Neural progenitor cell (in vitro differentiated cells): ENCODE results near the gene RGCC. TPM values are rescaled to one million over a fixed set of nuclear protein-coding genes. Genes with fewer than 3 reads are reported as not detected.

ENCODE experiments used
- DNase-seq: peaks from one replicate; pipeline ENCODE4 v3.0.0-alpha.2; 2016; ENCODE audit warnings: low spot score
- H2AFZ ChIP-seq: fragments of 200-600 bp; sonication (generic); replicated peaks from 2 replicates; pipeline ENCODE4 v1.6.1; 2016; ENCODE audit warnings: antibody characterized with exemption
- H3F3A ChIP-seq: fragments of 200-600 bp; sonication (generic); 2 replicates; pipeline ENCODE4 v1.6.1; 2016; ENCODE audit warnings: antibody characterized with exemption, low read depth
- H3K27ac ChIP-seq: fragments of 200-600 bp; sonication (generic); 2 replicates; pipeline ENCODE4 v1.5.1; 2016; ENCODE audit warnings: mild to moderate bottlenecking
- H3K27me3 ChIP-seq: fragments of 200-600 bp; sonication (generic); 2 replicates; pipeline ENCODE4 v1.6.1; 2016; ENCODE audit warnings: mild to moderate bottlenecking, moderate library complexity
- H3K36me3 ChIP-seq: fragments of 200-600 bp; sonication (generic); 2 replicates; pipeline ENCODE4 v1.5.1; 2016
- H3K4me1 ChIP-seq: fragments of 200-600 bp; sonication (generic); 2 replicates; pipeline ENCODE4 v1.6.1; 2016; ENCODE audit warnings: mixed run types
- H3K4me2 ChIP-seq: fragments of 200-600 bp; sonication (generic); 2 replicates; pipeline ENCODE4 v1.6.1; 2016
- H3K4me3 ChIP-seq: fragments of 200-600 bp; sonication (generic); 2 replicates; pipeline ENCODE4 v1.5.1; 2016
- H3K79me2 ChIP-seq: fragments of 200-600 bp; sonication (generic); 2 replicates; pipeline ENCODE4 v1.6.1; 2016; ENCODE audit warnings: low read depth
- H3K9ac ChIP-seq: fragments of 200-600 bp; sonication (generic); 2 replicates; pipeline ENCODE4 v1.6.1; 2016
- H3K9me3 ChIP-seq: fragments of 200-600 bp; sonication (generic); 2 replicates; pipeline ENCODE4 v1.5.1; 2016; ENCODE audit warnings: low read depth
- H4K20me1 ChIP-seq: fragments of 200-600 bp; sonication (generic); 2 replicates; pipeline ENCODE4 v1.6.1; 2016; ENCODE audit warnings: low read depth
- H3K27ac Mint-ChIP-seq: 3 replicates; pipeline ENCODE4 v1.8.0; 2021; ENCODE audit warnings: mixed read lengths
- H3K27me3 Mint-ChIP-seq: 2 replicates; pipeline ENCODE4 v1.8.0; 2022; ENCODE audit warnings: low read depth, mild to moderate bottlenecking, inconsistent platforms, moderate library complexity, mixed read lengths; ENCODE audit not compliant: insufficient read depth
- H3K36me3 Mint-ChIP-seq: 3 replicates; pipeline ENCODE4 v1.8.0; 2021; ENCODE audit warnings: mixed read lengths
- H3K4me1 Mint-ChIP-seq: 3 replicates; pipeline ENCODE4 v1.8.0; 2021; ENCODE audit warnings: mixed read lengths
- H3K4me3 Mint-ChIP-seq: 3 replicates; pipeline ENCODE4 v1.8.0; 2021; ENCODE audit warnings: mild to moderate bottlenecking, moderate library complexity, mixed read lengths
- H3K9me3 Mint-ChIP-seq: 3 replicates; pipeline ENCODE4 v1.8.0; 2020; ENCODE audit warnings: mixed read lengths
- CTCF ChIP-seq: fragments of 200-600 bp; sonication (generic); IDR thresholded peaks from 2 replicates; pipeline ENCODE4 v1.5.1; 2017; ENCODE audit warnings: antibody characterized with exemption, mild to moderate bottlenecking
- EZH2 ChIP-seq: fragments of 200-600 bp; sonication (generic); IDR thresholded peaks from 2 replicates; pipeline ENCODE4 v1.6.1; 2017; ENCODE audit warnings: antibody characterized with exemption, mild to moderate bottlenecking, moderate library complexity
- EZH2phosphoT487 ChIP-seq: fragments of 200-600 bp; sonication (generic); IDR thresholded peaks from 2 replicates; pipeline ENCODE4 v1.6.1; 2017; ENCODE audit warnings: antibody characterized with exemption
- total RNA-seq: library from RNA; depleted of rRNA; stranded (reverse); fragments of >200 nt; gene quantifications from 2 replicates; pipeline ENCODE4 v1.2.3, GENCODE V29; 2015; ENCODE audit warnings: low replicate concordance

The RGCC gene
- not detected in 2 replicates for total RNA-seq

GRCh38 chr13:41456768-41457588, at the start of gene RGCC:
Gene RGCC, plus strand, starts transcription at chr13:41457550. Its CDS starts 158 bp downstream, at chr13:41457708.
- no peak within 1 kb of the TSS for H3K9ac ChIP-seq
- Mint-ChIP-seq H3K27me3 (peaks cover 30% of the 10 kb centered on the region), H3K27ac (no peak within 1 kb of the TSS), H3K4me3 (peak within 1 kb of the TSS; percentile 84), H3K36me3 (peaks cover 1% of the 10 kb centered on the region), H3K9me3 (peaks cover 6% of the 10 kb centered on the region), H3K4me1 (peaks cover 13% of the 10 kb centered on the region)
- H3F3A ChIP-seq: peaks cover 8% of the 10 kb centered on the region
- H3K4me2 ChIP-seq: peak within 1 kb of the TSS; percentile 90
- H3K79me2 ChIP-seq: no peaks in the 10 kb centered on the region
- H3K27me3 ChIP-seq: peaks cover 100% of the 10 kb centered on the region
- H3K4me3 ChIP-seq: peak within 1 kb of the TSS; percentile 63
- H3K36me3 ChIP-seq: no peaks in the 10 kb centered on the region
- H3K27ac ChIP-seq: no peak within 1 kb of the TSS
- no peaks in the 10 kb centered on the region for H3K9me3 ChIP-seq
- peak; percentile 87 for DNase-seq
- peak within 1 kb of the TSS; percentile 92 for H2AFZ ChIP-seq
- H4K20me1 ChIP-seq: no peaks in the 10 kb centered on the region
- no peaks in the 10 kb centered on the region for H3K4me1 ChIP-seq
- TF ChIP-seq EZH2phosphoT487: peak; percentile 66
- peak; percentile 78 for TF ChIP-seq EZH2
- TF ChIP-seq CTCF: no peak

- H3K36me3 ChIP-seq: no peaks in the 10 kb centered on the region
- no peak for DNase-seq
- H3K9me3 ChIP-seq: no peaks in the 10 kb centered on the region
- Mint-ChIP-seq H3K27me3 (peaks cover 2% of the 10 kb centered on the region), H3K27ac (no peak overlapping the region), H3K4me3 (no peak overlapping the region), H3K36me3 (no peaks in the 10 kb centered on the region), H3K9me3 (no peaks in the 10 kb centered on the region), H3K4me1 (peaks cover 5% of the 10 kb centered on the region)
- no peak overlapping the region for H3K4me2 ChIP-seq
- no peak overlapping the region for H3K27ac ChIP-seq
- H3K27me3 ChIP-seq: no peaks in the 10 kb centered on the region
- H3K4me3 ChIP-seq: no peak overlapping the region
- no peaks in the 10 kb centered on the region for H3K79me2 ChIP-seq
- H2AFZ ChIP-seq: no peak overlapping the region
- H4K20me1 ChIP-seq: no peaks in the 10 kb centered on the region
- H3F3A ChIP-seq: no peaks in the 10 kb centered on the region
- H3K4me1 ChIP-seq: no peaks in the 10 kb centered on the region
- H3K9ac ChIP-seq: no peak overlapping the region
- TF ChIP-seq EZH2 (no peak), EZH2phosphoT487 (no peak), CTCF (no peak)
These were observed 49.2 kb upstream of the RGCC start for GRCh38 chr13:41408121-41408520.

- no peaks in the 10 kb centered on the region for H4K20me1 ChIP-seq
- no peaks in the 10 kb centered on the region for H3K79me2 ChIP-seq
- no peak overlapping the region for H3K4me3 ChIP-seq
- no peaks in the 10 kb centered on the region for H3K27me3 ChIP-seq
- TF ChIP-seq EZH2 (no peak), EZH2phosphoT487 (no peak), CTCF (no peak)
- no peaks in the 10 kb centered on the region for H3K4me1 ChIP-seq
- Mint-ChIP-seq H3K9me3 (no peaks in the 10 kb centered on the region), H3K4me1 (peaks cover 5% of the 10 kb centered on the region), H3K36me3 (no peaks in the 10 kb centered on the region), H3K27ac (no peak overlapping the region), H3K27me3 (peaks cover 2% of the 10 kb centered on the region), H3K4me3 (no peak overlapping the region)
- H3K9ac ChIP-seq: no peak overlapping the region
- no peak overlapping the region for H2AFZ ChIP-seq
- no peak for DNase-seq
- no peaks in the 10 kb centered on the region for H3F3A ChIP-seq
- no peaks in the 10 kb centered on the region for H3K9me3 ChIP-seq
- H3K27ac ChIP-seq: no peak overlapping the region
- H3K4me2 ChIP-seq: no peak overlapping the region
- H3K36me3 ChIP-seq: no peaks in the 10 kb centered on the region
These were observed 48.6 kb upstream of the RGCC start for GRCh38 chr13:41408746-41409145.
